GM06990 (cell line): ENCODE data around the gene SLC35A2.
A peak's percentile ranks its signal among the peaks of the same experiment; 100 is the strongest.

ENCODE experiments used
- DNase-seq: peaks from one replicate; pipeline ENCODE4 v3.0.0-alpha.2; 2011; ENCODE audit not compliant: insufficient read length; ENCODE audit errors: extremely low read depth
- H3K27me3 ChIP-seq: replicated peaks from 2 replicates; pipeline ENCODE4 v1.6.0; 2011; ENCODE audit warnings: low read length; ENCODE audit not compliant: control insufficient read depth, insufficient read depth
- H3K36me3 ChIP-seq: 2 replicates; pipeline ENCODE4 v1.5.1; 2011; ENCODE audit warnings: low read length; ENCODE audit not compliant: control insufficient read depth, insufficient read depth
- H3K4me3 ChIP-seq: replicated peaks from 2 replicates; pipeline ENCODE4 v1.5.1; 2011; ENCODE audit warnings: low read depth, mild to moderate bottlenecking, control low read depth, low read length
- CTCF ChIP-seq: IDR thresholded peaks from 2 replicates; pipeline ENCODE4 v1.5.1; 2011; ENCODE audit warnings: low read length, control low read depth, mild to moderate bottlenecking, inconsistent platforms; ENCODE audit not compliant: insufficient read depth, poor library complexity, severe bottlenecking

Gene SLC35A2

GRCh38 chrX:48911412-48912182 is at the start of gene SLC35A2:
Gene SLC35A2 (minus strand): TSS chrX:48911646. CDS start chrX:48911636, 10 bp downstream.
- DNase-seq, result peak; percentile 81
- TF ChIP-seq CTCF, result no peak
- Histone ChIP-seq H3K36me3 (peaks cover 13% of the 10 kb centered on the region), H3K4me3 (peak within 1 kb of the TSS; percentile 73), H3K27me3 (no peaks in the 10 kb centered on the region)

GRCh38 chrX:48960291-48960690 is 48.8 kb upstream of the SLC35A2 start:
- no peak for DNase-seq
- TF ChIP-seq CTCF, result no peak
- Histone ChIP-seq H3K27me3 (no peaks in the 10 kb centered on the region), H3K4me3 (no peak overlapping the region), H3K36me3 (no peaks in the 10 kb centered on the region; the same call in 1 of the 2 replicates)

DNA sequence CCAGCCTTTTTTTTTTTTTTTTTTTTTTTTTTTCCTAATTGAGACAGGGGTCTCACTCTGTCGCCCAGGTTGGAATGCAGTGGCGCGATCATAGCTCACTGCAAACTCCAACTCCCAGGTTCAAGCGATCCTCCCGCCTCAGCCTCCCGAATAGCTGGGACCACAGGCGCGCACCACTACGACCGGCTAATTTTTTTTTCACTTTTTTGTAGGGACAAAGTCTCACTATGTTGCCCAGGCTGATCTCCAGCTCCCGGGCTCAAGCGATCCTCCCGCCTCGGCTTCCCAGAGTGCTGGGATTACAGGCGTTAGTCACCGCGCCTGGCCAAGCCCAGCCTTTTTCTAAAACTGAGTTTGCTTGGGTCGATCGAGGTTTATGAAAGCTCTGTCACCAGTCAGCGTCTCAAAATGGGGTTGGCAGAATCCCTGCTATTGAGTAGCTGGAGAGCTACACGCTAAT is 47.2 kb upstream of the SLC35A2 start:
- TF ChIP-seq CTCF, result no peak
- H3K27me3 ChIP-seq, result no peaks in the 10 kb centered on the region
- H3K36me3 ChIP-seq, result no peaks in the 10 kb centered on the region; the same call in none of the 2 replicates
- DNase-seq, result no peak
- peak overlapping the region; percentile 49 for H3K4me3 ChIP-seq

DNA sequence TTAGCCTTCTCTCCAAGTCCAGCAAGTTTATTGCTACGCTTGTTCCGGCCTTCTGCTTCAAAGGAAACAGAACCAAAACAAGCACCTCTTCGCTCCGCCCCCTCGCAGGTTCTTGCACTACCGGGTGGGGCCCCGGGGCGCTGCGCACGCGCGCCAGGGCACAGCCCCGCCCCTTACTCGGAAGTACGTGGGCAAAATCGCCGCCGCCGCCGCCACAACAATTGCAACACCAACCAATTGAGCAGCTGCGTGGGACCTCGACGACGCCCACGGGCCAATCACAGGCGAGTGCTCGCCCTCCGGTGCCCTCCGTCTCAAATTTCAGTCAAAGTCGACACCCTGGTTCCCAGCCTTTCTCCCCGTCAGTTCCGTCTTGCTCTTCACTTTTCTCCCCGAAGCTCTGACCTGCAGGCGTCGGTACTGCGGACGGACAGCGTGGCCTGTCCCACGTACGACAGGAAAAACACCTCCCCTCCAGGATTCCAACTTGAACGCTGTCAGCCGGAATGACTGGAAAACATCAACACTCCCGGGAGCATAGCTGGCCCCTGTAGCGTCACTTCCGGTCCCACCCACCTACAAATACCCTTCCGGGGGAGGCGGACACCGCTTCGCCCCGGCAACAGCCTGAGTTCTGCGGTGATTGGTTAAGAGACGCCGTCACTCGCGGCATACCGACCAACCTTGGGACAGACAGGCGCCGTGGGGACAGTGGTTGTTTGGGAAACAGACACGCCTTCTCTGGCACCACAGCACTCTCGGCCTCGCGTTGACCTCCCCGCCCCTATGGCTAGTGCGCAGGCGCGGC is 46.6 kb upstream of the SLC35A2 start:
- Histone ChIP-seq H3K4me3 (peak overlapping the region; percentile 71), H3K36me3 (no peaks in the 10 kb centered on the region; the same call in none of the 2 replicates), H3K27me3 (no peaks in the 10 kb centered on the region)
- no peak for TF ChIP-seq CTCF
- peak; percentile 97 for DNase-seq

GRCh38 chrX:48957477-48957826 is 46.0 kb upstream of the SLC35A2 start, which contains the start of gene OTUD5:
Gene OTUD5 (minus strand): TSS chrX:48957607. CDS start chrX:48957570, 37 bp downstream.
- H3K4me3 ChIP-seq, result peak within 1 kb of the TSS; percentile 71
- no peak for TF ChIP-seq CTCF
- DNase-seq, result peak; percentile 78
- no peaks in the 10 kb centered on the region; the same call in none of the 2 replicates for H3K36me3 ChIP-seq
- no peaks in the 10 kb centered on the region for H3K27me3 ChIP-seq
